ENCODE results near the gene NTM.

The NTM gene

DNA sequence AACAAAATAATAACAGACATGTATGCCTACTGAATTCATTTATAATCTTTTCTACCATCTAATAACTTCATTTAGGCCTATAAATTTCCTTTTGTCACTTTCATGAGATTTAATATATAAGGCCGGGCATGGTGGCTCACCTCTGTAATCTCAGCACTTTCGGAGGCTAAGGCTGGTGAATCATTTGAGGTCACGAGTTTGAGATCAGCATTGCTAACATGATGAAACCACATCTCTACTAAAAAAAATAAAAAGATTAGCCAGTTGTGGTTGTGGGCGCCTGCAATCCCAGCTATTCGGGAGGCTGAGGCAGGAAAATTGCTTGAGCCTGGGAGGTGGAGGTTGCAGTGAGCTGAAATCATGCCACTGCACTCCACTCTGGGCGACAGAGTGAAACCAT is 14.2 kb upstream of the NTM start:
- Histone ChIP-seq H3K4me3 (ENCODE audit: low read depth, low read length) (no peak overlapping the region), H3K36me3 (ENCODE audit: control insufficient read depth, insufficient read depth, low read length) (no peaks in the 10 kb centered on the region), H3K27ac (no peak overlapping the region), H3K4me1 (no peaks in the 10 kb centered on the region), H3K4me2 (ENCODE audit: low read length) (no peak overlapping the region), H3K79me2 (no peaks in the 10 kb centered on the region), H3K27me3 (ENCODE audit: control insufficient read depth, insufficient read depth, low read length) (no peaks in the 10 kb centered on the region), H3K9me3 (ENCODE audit: control insufficient read depth, low read length) (no peaks in the 10 kb centered on the region), H3K9ac (no peak overlapping the region), H2AFZ (no peak overlapping the region)
- TF ChIP-seq, protein P1, sequence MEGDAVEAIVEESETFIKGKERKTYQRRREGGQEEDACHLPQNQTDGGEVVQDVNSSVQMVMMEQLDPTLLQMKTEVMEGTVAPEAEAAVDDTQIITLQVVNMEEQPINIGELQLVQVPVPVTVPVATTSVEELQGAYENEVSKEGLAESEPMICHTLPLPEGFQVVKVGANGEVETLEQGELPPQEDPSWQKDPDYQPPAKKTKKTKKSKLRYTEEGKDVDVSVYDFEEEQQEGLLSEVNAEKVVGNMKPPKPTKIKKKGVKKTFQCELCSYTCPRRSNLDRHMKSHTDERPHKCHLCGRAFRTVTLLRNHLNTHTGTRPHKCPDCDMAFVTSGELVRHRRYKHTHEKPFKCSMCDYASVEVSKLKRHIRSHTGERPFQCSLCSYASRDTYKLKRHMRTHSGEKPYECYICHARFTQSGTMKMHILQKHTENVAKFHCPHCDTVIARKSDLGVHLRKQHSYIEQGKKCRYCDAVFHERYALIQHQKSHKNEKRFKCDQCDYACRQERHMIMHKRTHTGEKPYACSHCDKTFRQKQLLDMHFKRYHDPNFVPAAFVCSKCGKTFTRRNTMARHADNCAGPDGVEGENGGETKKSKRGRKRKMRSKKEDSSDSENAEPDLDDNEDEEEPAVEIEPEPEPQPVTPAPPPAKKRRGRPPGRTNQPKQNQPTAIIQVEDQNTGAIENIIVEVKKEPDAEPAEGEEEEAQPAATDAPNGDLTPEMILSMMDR (IDR thresholded peaks at IDR 0.05): no peak

DNA sequence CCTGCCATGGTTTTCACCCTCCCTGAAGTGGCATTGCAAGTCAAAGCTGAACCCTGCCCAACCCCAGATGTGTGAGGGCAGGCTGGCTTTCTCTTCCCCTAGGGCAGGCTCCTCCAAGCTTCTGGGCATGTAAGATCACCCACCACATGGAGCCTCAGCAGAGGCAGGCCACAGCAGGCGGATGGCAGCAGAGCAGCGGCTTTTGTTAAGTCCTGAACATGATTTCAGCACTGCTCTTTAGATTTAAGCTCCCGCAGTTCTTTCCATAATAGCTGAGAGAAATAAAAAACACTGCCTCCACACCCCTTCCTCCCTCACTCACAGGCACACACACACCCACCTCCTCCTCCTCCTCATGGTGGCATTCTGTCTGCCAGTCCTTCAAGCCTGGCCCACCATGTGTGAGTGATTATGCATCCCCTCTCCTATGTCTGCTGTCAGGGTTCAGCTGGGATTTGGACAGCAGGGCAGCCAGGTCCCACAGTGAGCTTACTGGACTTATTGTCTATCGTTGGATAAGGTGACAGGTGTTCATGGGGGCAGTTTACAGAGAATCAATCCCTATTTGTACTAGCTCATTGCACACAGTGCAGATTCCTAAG is 5.0 kb upstream of the NTM start:
- Histone ChIP-seq H3K4me1 (no peaks in the 10 kb centered on the region), H2AFZ (no peak overlapping the region), H3K9ac (no peak overlapping the region), H3K79me2 (no peaks in the 10 kb centered on the region), H3K4me3 (ENCODE audit: low read depth, low read length) (no peak overlapping the region), H3K9me3 (ENCODE audit: control insufficient read depth, low read length) (no peaks in the 10 kb centered on the region), H3K36me3 (ENCODE audit: control insufficient read depth, insufficient read depth, low read length) (no peaks in the 10 kb centered on the region), H3K27ac (no peak overlapping the region), H3K4me2 (ENCODE audit: low read length) (no peak overlapping the region), H3K27me3 (ENCODE audit: control insufficient read depth, insufficient read depth, low read length) (no peaks in the 10 kb centered on the region)
- TF ChIP-seq, protein P1 (IDR thresholded peaks at IDR 0.05): no peak

DNA sequence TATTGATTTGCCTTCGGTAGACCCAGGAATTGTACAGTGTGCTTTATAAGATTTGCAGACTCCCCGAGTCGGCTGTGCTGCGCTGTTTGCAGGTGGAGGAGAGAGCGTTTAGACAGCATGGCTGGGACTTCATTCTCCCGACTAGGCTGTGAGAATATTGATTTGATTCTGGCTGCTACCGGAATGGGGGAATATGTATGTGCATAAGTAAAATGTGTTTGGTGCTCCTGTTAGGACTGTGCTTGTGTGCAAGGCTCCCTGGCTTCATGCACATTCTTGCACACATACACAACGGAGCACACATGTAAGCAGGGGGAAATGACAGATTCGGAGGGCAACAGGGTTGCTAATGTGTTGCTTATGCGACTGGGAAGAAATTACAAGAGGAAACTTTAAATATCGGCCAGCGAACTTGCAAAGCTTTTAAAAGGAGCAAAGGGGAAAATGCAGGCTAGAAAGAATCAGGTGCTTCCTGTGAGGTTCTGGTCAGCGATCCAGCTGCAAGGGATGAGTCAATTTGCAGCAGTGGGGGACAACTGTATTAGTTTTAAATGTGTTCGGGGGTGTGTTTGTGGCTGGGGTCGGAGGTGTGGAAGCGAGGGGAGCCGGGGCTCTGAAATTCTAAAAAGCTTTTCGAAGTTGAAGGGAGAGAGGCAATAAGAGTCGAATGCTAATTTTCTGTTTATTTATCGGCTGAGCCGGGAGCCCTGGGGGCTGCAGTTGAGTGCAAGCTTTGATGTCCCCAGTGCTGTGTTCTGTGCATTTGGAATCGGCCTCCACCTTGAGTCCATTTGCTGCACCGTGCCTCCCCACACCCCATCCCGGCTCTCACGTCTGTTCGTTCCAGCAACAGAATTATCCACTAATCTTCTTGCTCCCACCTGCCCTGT is 731 bp downstream of the NTM start:
- Histone ChIP-seq H3K4me3 (ENCODE audit: low read depth, low read length) (peak overlapping the region; percentile 58), H3K36me3 (ENCODE audit: control insufficient read depth, insufficient read depth, low read length) (no peaks in the 10 kb centered on the region), H3K9ac (no peak overlapping the region)

DNA sequence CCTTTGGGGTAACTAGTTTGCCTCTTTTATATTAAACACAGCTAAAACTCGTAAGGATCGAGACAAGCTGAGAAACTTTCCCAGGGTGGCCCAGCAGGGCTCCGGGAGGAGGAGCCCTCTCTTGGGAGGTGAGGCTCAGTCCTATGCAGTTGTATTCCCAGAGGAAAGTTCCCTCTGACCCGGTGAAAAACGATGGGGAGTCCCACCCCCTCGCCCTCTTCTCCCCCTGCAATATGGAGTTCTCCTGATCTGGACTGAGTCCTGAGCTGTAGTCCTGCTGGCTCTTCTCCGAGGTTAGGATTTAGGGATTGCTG is 1.3 kb downstream of the NTM start:
- Histone ChIP-seq H3K4me1 (peaks cover 4% of the 10 kb centered on the region), H3K9me3 (ENCODE audit: control insufficient read depth, low read length) (no peaks in the 10 kb centered on the region), H3K36me3 (ENCODE audit: control insufficient read depth, insufficient read depth, low read length) (no peaks in the 10 kb centered on the region), H2AFZ (no peak overlapping the region), H3K4me3 (ENCODE audit: low read depth, low read length) (peak overlapping the region; percentile 58), H3K9ac (no peak overlapping the region), H3K79me2 (no peaks in the 10 kb centered on the region), H3K27me3 (ENCODE audit: control insufficient read depth, insufficient read depth, low read length) (no peaks in the 10 kb centered on the region), H3K27ac (no peak overlapping the region), H3K4me2 (ENCODE audit: low read length) (peak overlapping the region; percentile 62)
- TF ChIP-seq, protein P1 (IDR thresholded peaks at IDR 0.05): no peak

More for the DNA sequence above, 731 bp downstream of the NTM start:
- Histone ChIP-seq H3K4me1 (peaks cover 4% of the 10 kb centered on the region), H3K79me2 (no peaks in the 10 kb centered on the region), H3K4me2 (ENCODE audit: low read length) (peak overlapping the region; percentile 62), H2AFZ (peak overlapping the region; percentile 3), H3K27me3 (ENCODE audit: control insufficient read depth, insufficient read depth, low read length) (no peaks in the 10 kb centered on the region), H3K27ac (no peak overlapping the region), H3K9me3 (ENCODE audit: control insufficient read depth, low read length) (no peaks in the 10 kb centered on the region)
- TF ChIP-seq, protein P1 (IDR thresholded peaks at IDR 0.05): no peak

Measured in parathyroid adenoma (tissue), 2 donors.